Uterus (tissue), 2 donors: ENCODE data around the gene SH3TC1.

ENCODE experiments used
- POLR2A ChIP-seq, 2 donors: fragments of 450-650 bp; IDR thresholded peaks; one replicate each; pipeline ENCODE4 v1.6.1; 2016; ENCODE audit warnings: antibody characterized with exemption in 2 of 2, mild to moderate bottlenecking in 1 of 2, moderate library complexity in 1 of 2
- TF ChIP-seq, protein P1 (sequence below), 4 experiments: fragments of 200-600 bp in 2 of 4; fragments of 450-650 bp in 2 of 4; sonication (generic) in 2 of 4; IDR thresholded peaks; one replicate each; pipeline ENCODE4 v1.5.1; 2016 to 2019; ENCODE audit warnings: antibody characterized with exemption in 4 of 4, mild to moderate bottlenecking in 2 of 4, moderate library complexity in 1 of 4

DNA sequence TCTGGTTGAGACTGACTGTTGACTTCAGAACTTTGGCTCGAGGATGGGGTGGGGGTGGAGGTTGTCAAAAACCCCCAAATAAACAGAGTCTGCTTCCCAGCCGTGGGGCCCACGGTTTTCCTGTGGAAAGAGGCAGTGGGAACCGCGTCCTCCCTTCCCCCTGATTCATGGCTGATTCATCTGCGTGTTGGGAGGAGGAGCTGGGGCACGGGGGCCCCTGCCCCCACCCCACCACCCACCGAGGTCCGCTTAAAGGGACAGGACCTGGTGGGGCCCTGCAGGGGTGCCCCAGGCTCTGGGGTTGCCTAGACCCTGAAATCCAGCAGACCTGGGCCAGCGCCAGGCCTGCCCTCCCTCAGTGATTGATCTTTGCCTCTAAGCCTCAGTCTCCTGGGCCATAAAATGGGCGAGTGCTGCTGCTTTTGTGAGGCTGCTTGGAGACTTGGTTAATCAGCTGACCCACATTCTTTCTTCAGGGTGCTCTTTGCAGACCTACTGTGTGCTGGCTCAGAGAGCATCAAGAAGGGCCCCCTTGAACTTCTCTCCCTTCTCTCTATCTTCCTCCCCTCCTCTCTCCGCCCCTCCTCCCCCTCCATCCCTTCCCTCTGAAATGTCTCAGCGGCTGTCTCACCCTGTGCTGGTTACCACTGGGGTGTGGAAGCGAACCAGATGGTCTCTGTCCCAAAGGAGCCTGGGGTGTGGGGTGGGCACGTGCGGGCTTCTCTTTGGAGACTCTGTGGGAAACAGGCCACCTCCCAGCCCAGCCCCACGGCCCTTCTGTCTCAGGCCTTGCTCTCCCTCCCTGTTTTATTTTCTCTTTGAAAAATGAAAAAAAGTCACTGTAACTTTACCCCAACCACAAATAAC, 79.6 kb downstream of the SH3TC1 start:
- TF ChIP-seq, protein P1, sequence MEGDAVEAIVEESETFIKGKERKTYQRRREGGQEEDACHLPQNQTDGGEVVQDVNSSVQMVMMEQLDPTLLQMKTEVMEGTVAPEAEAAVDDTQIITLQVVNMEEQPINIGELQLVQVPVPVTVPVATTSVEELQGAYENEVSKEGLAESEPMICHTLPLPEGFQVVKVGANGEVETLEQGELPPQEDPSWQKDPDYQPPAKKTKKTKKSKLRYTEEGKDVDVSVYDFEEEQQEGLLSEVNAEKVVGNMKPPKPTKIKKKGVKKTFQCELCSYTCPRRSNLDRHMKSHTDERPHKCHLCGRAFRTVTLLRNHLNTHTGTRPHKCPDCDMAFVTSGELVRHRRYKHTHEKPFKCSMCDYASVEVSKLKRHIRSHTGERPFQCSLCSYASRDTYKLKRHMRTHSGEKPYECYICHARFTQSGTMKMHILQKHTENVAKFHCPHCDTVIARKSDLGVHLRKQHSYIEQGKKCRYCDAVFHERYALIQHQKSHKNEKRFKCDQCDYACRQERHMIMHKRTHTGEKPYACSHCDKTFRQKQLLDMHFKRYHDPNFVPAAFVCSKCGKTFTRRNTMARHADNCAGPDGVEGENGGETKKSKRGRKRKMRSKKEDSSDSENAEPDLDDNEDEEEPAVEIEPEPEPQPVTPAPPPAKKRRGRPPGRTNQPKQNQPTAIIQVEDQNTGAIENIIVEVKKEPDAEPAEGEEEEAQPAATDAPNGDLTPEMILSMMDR (IDR thresholded peaks at IDR 0.05) = no peak
- no peak for TF ChIP-seq POLR2A (IDR thresholded peaks at IDR 0.05)
